ENCODE results near the gene LIX1L.

The LIX1L gene

GRCh38 chr1:145988773-145989172, 31.0 kb upstream of the LIX1L start:
- no peak for TF ChIP-seq FOXP2 (optimal IDR thresholded peaks at IDR 0.05; ENCODE audit: borderline replicate concordance, extremely low read depth, extremely low read length, insufficient read depth)
- TF ChIP-seq SIN3A (IDR thresholded peaks at IDR 0.05; ENCODE audit: borderline replicate concordance, insufficient read depth, low read length): no peak
- no peak for TF ChIP-seq TAF1 (IDR thresholded peaks at IDR 0.05; ENCODE audit: borderline replicate concordance, insufficient read depth, low read length)
- TF ChIP-seq REST (IDR thresholded peaks at IDR 0.05; ENCODE audit: insufficient read depth in 1 of 2, low read depth in 2 of 2, low read length in 2 of 2): no peak
- no peak for TF ChIP-seq POLR2AphosphoS5 (IDR thresholded peaks at IDR 0.05; ENCODE audit: low read depth, low read length)

DNA sequence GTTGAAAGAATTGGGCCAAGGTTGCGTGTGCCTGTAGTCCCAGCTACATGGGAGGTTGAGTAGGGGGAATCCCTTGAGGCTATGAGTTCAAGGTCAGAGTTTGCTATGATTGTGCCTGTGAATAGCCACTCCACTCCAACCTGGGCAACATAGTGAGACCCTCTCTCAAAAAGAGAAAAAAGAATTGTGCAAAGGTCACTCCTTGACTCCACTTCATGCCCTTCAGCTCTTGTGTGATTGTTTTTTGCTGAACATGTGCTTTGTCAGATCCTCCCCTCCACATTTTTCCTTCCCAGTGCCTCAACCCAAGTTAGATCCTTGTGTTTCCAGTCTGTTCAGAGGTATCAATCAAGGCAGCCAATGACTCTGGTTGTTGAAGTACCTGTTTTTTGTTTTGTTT, 30.1 kb upstream of the LIX1L start:
- no peak for TF ChIP-seq TAF1 (IDR thresholded peaks at IDR 0.05; ENCODE audit: borderline replicate concordance, insufficient read depth, low read length)
- no peak for TF ChIP-seq SIN3A (IDR thresholded peaks at IDR 0.05; ENCODE audit: borderline replicate concordance, insufficient read depth, low read length)
- no peak for TF ChIP-seq FOXP2 (optimal IDR thresholded peaks at IDR 0.05; ENCODE audit: borderline replicate concordance, extremely low read depth, extremely low read length, insufficient read depth)
- TF ChIP-seq REST (IDR thresholded peaks at IDR 0.05; ENCODE audit: insufficient read depth in 1 of 2, low read depth in 2 of 2, low read length in 2 of 2): no peak
- TF ChIP-seq POLR2AphosphoS5 (IDR thresholded peaks at IDR 0.05; ENCODE audit: low read depth, low read length): no peak

GRCh38 chr1:145986551-145986950, 28.7 kb upstream of the LIX1L start:
- TF ChIP-seq POLR2AphosphoS5 (IDR thresholded peaks at IDR 0.05; ENCODE audit: low read depth, low read length): no peak
- TF ChIP-seq TAF1 (IDR thresholded peaks at IDR 0.05; ENCODE audit: borderline replicate concordance, insufficient read depth, low read length): no peak
- no peak for TF ChIP-seq FOXP2 (optimal IDR thresholded peaks at IDR 0.05; ENCODE audit: borderline replicate concordance, extremely low read depth, extremely low read length, insufficient read depth)
- TF ChIP-seq REST (IDR thresholded peaks at IDR 0.05; ENCODE audit: insufficient read depth in 1 of 2, low read depth in 2 of 2, low read length in 2 of 2): no peak
- TF ChIP-seq SIN3A (IDR thresholded peaks at IDR 0.05; ENCODE audit: borderline replicate concordance, insufficient read depth, low read length): no peak

DNA sequence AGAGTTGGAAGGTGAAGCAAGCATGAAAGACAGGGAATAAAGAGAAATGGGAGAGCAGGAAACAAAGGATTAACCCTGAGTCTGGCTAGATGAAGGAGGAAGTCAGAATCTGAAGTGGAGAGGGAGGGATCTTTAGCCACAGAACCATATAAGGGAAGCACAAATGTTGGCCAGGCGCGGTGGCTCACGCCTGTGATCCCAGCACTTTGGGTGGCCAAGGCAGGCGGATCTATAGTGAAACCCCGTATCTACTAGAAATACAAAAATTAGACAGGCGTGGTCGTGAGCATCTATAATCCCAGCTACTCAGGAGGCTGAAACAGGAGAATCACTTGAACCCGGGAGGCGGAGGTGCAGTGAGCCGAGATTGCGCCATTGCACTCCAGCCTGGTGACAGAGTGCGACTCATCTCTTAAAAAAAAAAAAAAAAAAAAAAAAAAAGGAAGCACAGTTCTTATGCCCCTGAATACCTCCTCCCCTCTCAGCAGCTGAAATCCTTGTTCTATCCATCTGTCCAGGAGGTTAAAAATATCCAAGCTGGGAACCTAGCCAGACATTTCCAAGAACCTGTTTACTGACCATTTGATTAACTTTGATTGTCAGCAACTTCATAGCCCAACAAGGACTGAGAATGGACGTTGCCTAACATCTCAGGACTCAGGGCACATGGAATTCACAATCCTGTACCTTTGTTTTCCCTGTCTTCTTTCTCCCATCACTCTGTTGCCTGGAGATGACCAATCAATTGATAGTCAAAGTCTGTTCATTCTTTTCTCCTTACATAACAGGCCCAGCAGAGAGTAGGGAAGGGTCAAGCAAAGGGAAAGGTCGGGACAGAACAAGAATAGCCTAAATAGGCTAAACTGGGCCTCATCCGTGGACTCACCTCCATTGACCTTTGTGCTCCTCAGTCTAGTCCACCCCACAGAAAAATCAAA, 28.0 kb upstream of the LIX1L start:
- TF ChIP-seq SIN3A (IDR thresholded peaks at IDR 0.05; ENCODE audit: borderline replicate concordance, insufficient read depth, low read length) (no peak), TAF1 (IDR thresholded peaks at IDR 0.05; ENCODE audit: borderline replicate concordance, insufficient read depth, low read length) (no peak), REST (IDR thresholded peaks at IDR 0.05; ENCODE audit: insufficient read depth in 1 of 2, low read depth in 2 of 2, low read length in 2 of 2) (no peak), FOXP2 (optimal IDR thresholded peaks at IDR 0.05; ENCODE audit: borderline replicate concordance, extremely low read depth, extremely low read length, insufficient read depth) (no peak)

Data from PFSK-1 (cell line).